A549 (cell line): ENCODE measurements around the gene BTBD2. TPM values are rescaled to one million over a fixed set of nuclear protein-coding genes. Genes with fewer than 3 reads are reported as not detected.

Experiments
- ATAC-seq, 2 experiments: fragments of 200-7000 bp in 1 of 2; fragments of >200 bp in 1 of 2; cut with Nextera tagmentation in 1 of 2; cut with Tn5 transposase in 1 of 2; 3 replicates each; pipeline versions ENCODE4 v1.8.0 to v1.9.1; 2018 to 2020; ENCODE audit warnings: mild to moderate bottlenecking in 1 of 2, moderate library complexity in 1 of 2
- CTCF ChIA-PET: fragments of 300-600 bp; sonication (Branson Sonifier 250); formaldehyde crosslinking; extraction: SDS; loops from one replicate; lab custom pipeline; 2021; ENCODE audit warnings: antibody characterized with exemption, inconsistent platforms; lab: Yijun Ruan, JAX
- POLR2A ChIA-PET: fragments of 350-600 bp; formaldehyde crosslinking; extraction: SDS; loops from one replicate; lab custom pipeline; 2021; ENCODE audit warnings: antibody characterized with exemption, inconsistent platforms; lab: Yijun Ruan, JAX
- DNase-seq, 2 experiments: peaks; one replicate each; pipeline versions ENCODE4 v3.0.0 to v3.0.0-alpha.2; 2011 to 2016; ENCODE audit warnings: low read depth in 1 of 2, low spot score in 1 of 2
- FAIRE-seq: peaks from 2 replicates; lab custom pipeline; 2011; peaks lifted over from hg19 to GRCh38; lab: Jason Lieb, UNC
- H3K27ac ChIP-seq, 2 experiments: fragments of >200 bp; sonication (Bioruptor Twin); formaldehyde crosslinking; 3 replicates each; pipeline ENCODE4 v1.5.1; 2016 to 2017
- H3K4me1 ChIP-seq: fragments of >200 bp; sonication (Bioruptor Twin); formaldehyde crosslinking; 3 replicates; pipeline ENCODE4 v1.6.1; 2016
- H3K4me2 ChIP-seq: fragments of >200 bp; sonication (Bioruptor Twin); formaldehyde crosslinking; 3 replicates; pipeline ENCODE4 v1.6.1; 2016
- H3K4me3 ChIP-seq: fragments of >200 bp; sonication (Bioruptor Twin); formaldehyde crosslinking; 3 replicates; pipeline ENCODE4 v1.5.1; 2016
- H3K9me3 ChIP-seq: fragments of >200 bp; sonication (Bioruptor Twin); formaldehyde crosslinking; 3 replicates; pipeline ENCODE4 v1.6.1; 2016
- BCL3 ChIP-seq: fragments of >200 bp; sonication (Bioruptor Twin); formaldehyde crosslinking; IDR thresholded peaks from 3 replicates; pipeline ENCODE4 v1.6.1; 2016
- BHLHE40 ChIP-seq: IDR thresholded peaks from 2 replicates; pipeline ENCODE4 v1.6.1; 2012; ENCODE audit warnings: low read depth, low read length, inconsistent platforms
- CHD4 ChIP-seq: fragments of 200-600 bp; sonication (generic); IDR thresholded peaks from 2 replicates; pipeline ENCODE4 v1.6.1; 2016; ENCODE audit warnings: antibody characterized with exemption, mild to moderate bottlenecking, borderline replicate concordance
- EHMT2 ChIP-seq: fragments of 200-600 bp; sonication (generic); IDR thresholded peaks from 2 replicates; pipeline ENCODE4 v1.6.1; 2016; ENCODE audit warnings: antibody characterized with exemption, low read depth, mild to moderate bottlenecking, moderate library complexity
- ELK1 ChIP-seq: fragments of 150-350 bp; IDR thresholded peaks from 2 replicates; pipeline ENCODE4 v1.6.1; 2014; ENCODE audit warnings: low read depth, mild to moderate bottlenecking, low read length
- EP300 ChIP-seq, 2 experiments: fragments of >200 bp; sonication (Bioruptor Twin); formaldehyde crosslinking; IDR thresholded peaks; 2 replicates in 1 of 2; 3 replicates in 1 of 2; pipeline ENCODE4 v1.6.1; 2016 to 2017
- FOXS1 ChIP-seq: fragments of 250-450 bp; sonication (Bioruptor Pico); IDR thresholded peaks from 2 replicates; pipeline ENCODE4 v1.5.0; 2020; ENCODE audit warnings: mild to moderate bottlenecking, moderate library complexity
- GATA3 ChIP-seq: IDR thresholded peaks from 2 replicates; pipeline ENCODE4 v1.6.1; 2012; ENCODE audit warnings: borderline replicate concordance
- JUN ChIP-seq, 2 experiments: fragments of >200 bp; sonication (Bioruptor Twin); formaldehyde crosslinking; IDR thresholded peaks; 2 replicates in 1 of 2; 3 replicates in 1 of 2; pipeline ENCODE4 v1.6.1; 2016 to 2017
- KDM1A ChIP-seq: fragments of 200-600 bp; sonication (generic); IDR thresholded peaks from 2 replicates; pipeline ENCODE4 v1.6.1; 2016; ENCODE audit warnings: low read depth, mild to moderate bottlenecking
- PBX3 ChIP-seq: IDR thresholded peaks from 2 replicates; pipeline ENCODE4 v1.6.1; 2012
- POLR2A ChIP-seq: IDR thresholded peaks from 2 replicates; pipeline ENCODE4 v1.6.1; 2012; ENCODE audit warnings: mild to moderate bottlenecking, low read length
- RAD21 ChIP-seq, 2 experiments: fragments of >200 bp in 1 of 2; sonication (Bioruptor Twin) in 1 of 2; formaldehyde crosslinking in 1 of 2; IDR thresholded peaks in 1 of 2; conservative IDR thresholded peaks in 1 of 2; 2 replicates in 1 of 2; 3 replicates in 1 of 2; pipeline ENCODE4 v1.6.1; 2012 to 2018; ENCODE audit warnings: inconsistent platforms in 1 of 2
- RARB ChIP-seq: fragments of 250-450 bp; sonication (Bioruptor Pico); IDR thresholded peaks from 2 replicates; pipeline ENCODE4 v1.8.0; 2021; ENCODE audit warnings: mild to moderate bottlenecking, moderate library complexity
- SMC3 ChIP-seq: fragments of >200 bp; sonication (Bioruptor Twin); formaldehyde crosslinking; IDR thresholded peaks from 3 replicates; pipeline ENCODE4 v1.6.1; 2018; ENCODE audit warnings: inconsistent platforms
- SREBF2 ChIP-seq: fragments of 450-650 bp; IDR thresholded peaks from 2 replicates; pipeline ENCODE4 v1.6.1; 2014; ENCODE audit warnings: mild to moderate bottlenecking, moderate library complexity
- TFCP2L1 ChIP-seq: fragments of 250-450 bp; sonication (Bioruptor Pico); IDR thresholded peaks from 2 replicates; pipeline ENCODE4 v1.5.0; 2021; ENCODE audit warnings: mild to moderate bottlenecking
- ZC3H11A ChIP-seq: fragments of 450-650 bp; IDR thresholded peaks from 2 replicates; pipeline ENCODE4 v1.6.1; 2014; ENCODE audit warnings: antibody characterized with exemption, mild to moderate bottlenecking
- ZFP36 ChIP-seq: fragments of 450-650 bp; IDR thresholded peaks from 2 replicates; pipeline ENCODE4 v1.6.1; 2014; ENCODE audit warnings: borderline replicate concordance; ENCODE audit not compliant: partially characterized antibody
- WGBS: methylation state at CpG from one replicate; pipeline ENCODE4 v1.1.6; 2017; ENCODE audit errors: missing lambda C conversion rate; 5-methylcytosine and 5-hydroxymethylcytosine counted together
- polyA plus RNA-seq, 4 experiments: library from polyadenylated mRNA; depleted of rRNA in 3 of 4; stranded (reverse); fragments of >200 nt; fragmentation: RNase III in 1 of 4; extraction: RNeasy Plus Mini Kit Qiagen cat#74134 plus additional on column Dnase treatment in 1 of 4; gene quantifications; 2 replicates in 3 of 4; 3 replicates in 1 of 4; pipeline ENCODE4 v1.2.3, GENCODE V29; 2011 to 2017

Gene BTBD2
- polyA plus RNA-seq, 2 of the 4 experiments (the other 2 are of a cell fraction) = 16.3 to 29.6 TPM

GRCh38 chr19:2054763-2055162 lies 39.2 kb upstream of the BTBD2 start:
- H3K9me3 ChIP-seq = no peaks in the 10 kb centered on the region
- ChIA-PET CTCF (no interaction called here), POLR2A (interaction anchor here (1.1 kb wide), 1 partner anchor 13 kb away, joined by 6 read pairs; no protein-coding TSS in a partner anchor)
- no peak overlapping the region; the same call in 2 of the 3 replicates for H3K4me2 ChIP-seq
- WGBS = 61% methylated on average over 7 of the region's 8 CpGs
- DNase-seq = no peak
- H3K4me1 ChIP-seq = peaks cover 58% of the 10 kb centered on the region
- no peak for ATAC-seq
- TF ChIP-seq RARB (CRISPR knock-in tag) = no peak
- TF ChIP-seq BHLHE40 = no peak
- TF ChIP-seq RAD21 (conservative IDR thresholded peaks at IDR 0.05 in 1 of 2, IDR thresholded peaks at IDR 0.05 in 1 of 2) = no peak
- H3K4me3 ChIP-seq = no peak overlapping the region
- peak overlapping the region; percentile 49 to 100 for H3K27ac ChIP-seq
- no peak for FAIRE-seq

- ChIA-PET POLR2A (no interaction called here), CTCF (interaction anchor here (2.6 to 3.3 kb wide), 2 partner anchors 16 to 34 kb away, joined by 9 to 10 read pairs; no protein-coding TSS in a partner anchor)
- Histone ChIP-seq H3K27ac (peak overlapping the region; percentile 27 to 76; a peak in 3 of 6 replicates), H3K4me2 (no peak overlapping the region), H3K9me3 (no peaks in the 10 kb centered on the region), H3K4me1 (peaks cover 59% of the 10 kb centered on the region), H3K4me3 (no peak overlapping the region)
- DNase-seq (no peak), FAIRE-seq (no peak), ATAC-seq (no peak)
- WGBS = 89% methylated on average over 20 of the region's 24 CpGs
- TF ChIP-seq BHLHE40 = no peak
- TF ChIP-seq TFCP2L1 = no peak
- TF ChIP-seq EP300 (IDR thresholded peaks at IDR 0.05) = no peak
- no peak for TF ChIP-seq SMC3
- TF ChIP-seq SREBF2 = no peak
- no peak for TF ChIP-seq FOXS1 (CRISPR knock-in tag)
- no peak for TF ChIP-seq ZC3H11A
Measured at GRCh38 chr19:2053601-2054389, 38.3 kb upstream of the BTBD2 start.

GRCh38 chr19:2051773-2052704 lies 36.5 kb upstream of the BTBD2 start:
- Histone ChIP-seq H3K4me1 (peaks cover 59% of the 10 kb centered on the region), H3K4me3 (peak overlapping the region; percentile 99), H3K4me2 (peak overlapping the region; percentile 85), H3K9me3 (no peaks in the 10 kb centered on the region), H3K27ac (peak overlapping the region; percentile 93 to 100)
- CTCF ChIA-PET = interaction anchor here (0.6 to 3.3 kb wide), 8 partner anchors 8 to 122 kb away, joined by 3 to 10 read pairs (median 4); no protein-coding TSS in a partner anchor
- WGBS = 80% methylated on average over 14 of the region's 18 CpGs
- no peak for TF ChIP-seq BHLHE40
- TF ChIP-seq RAD21 (conservative IDR thresholded peaks at IDR 0.05 in 1 of 2, IDR thresholded peaks at IDR 0.05 in 1 of 2) = no peak
- TF ChIP-seq GATA3 = no peak
- TF ChIP-seq KDM1A = peak; percentile 15; the same call in 1 of the 2 replicates
- ATAC-seq (no peak), FAIRE-seq (no peak), DNase-seq (no peak)
- POLR2A ChIA-PET = interaction anchor here (0.6 to 1.1 kb wide), 3 partner anchors 9 to 20 kb away, joined by 3 to 12 read pairs (median 5); no protein-coding TSS in a partner anchor

GRCh38 chr19:2050991-2051772 lies 35.7 kb upstream of the BTBD2 start, which contains the start of gene MKNK2:
MKNK2 (minus strand) TSS chr19:2051244; CDS start chr19:2050851, 393 bp downstream.
- CTCF ChIA-PET = interaction anchor here (1.1 to 3.3 kb wide), 6 partner anchors 8 to 121 kb away, joined by 3 to 9 read pairs (median 4); no protein-coding TSS in a partner anchor
- H3K27ac ChIP-seq = peak within 1 kb of the TSS; percentile 95 to 100
- peak within 1 kb of the TSS; percentile 85 for H3K4me2 ChIP-seq
- ATAC-seq = peak; percentile 51 to 69
- peaks cover 61% of the 10 kb centered on the region for H3K4me1 ChIP-seq
- 83% methylated on average over 1 of the region's 93 CpGs for WGBS
- H3K4me3 ChIP-seq = peak within 1 kb of the TSS; percentile 99
- no peaks in the 10 kb centered on the region for H3K9me3 ChIP-seq
- no peak for FAIRE-seq
- POLR2A ChIA-PET = interaction anchor here (0.6 to 1.1 kb wide), 2 partner anchors 9 to 19 kb away, joined by 3 to 12 read pairs; no protein-coding TSS in a partner anchor
- peak; percentile 41 to 79 for DNase-seq
- TF ChIP-seq EHMT2 = no peak
- peak; percentile 26; the same call in 1 of the 3 replicates for TF ChIP-seq SMC3
- peak; percentile 98 for TF ChIP-seq POLR2A
- 0 out of 2 replicates have a peak, but pooled peaks have one; percentile 20 for TF ChIP-seq GATA3
- TF ChIP-seq CHD4 = 0 out of 2 replicates have a peak, but pooled peaks have one; percentile 43
- peak; percentile 95 for TF ChIP-seq ZFP36
- TF ChIP-seq PBX3 = peak; percentile 61; the same call in 1 of the 2 replicates
- TF ChIP-seq BCL3 = peak; percentile 98
- peak; percentile 93 to 98 for TF ChIP-seq JUN (IDR thresholded peaks at IDR 0.05)
- no peak for TF ChIP-seq ELK1
